ELF-1 (cell line): ENCODE measurements around the gene ERF.

ENCODE experiments used
- DNase-seq: peaks from one replicate; pipeline ENCODE4 v3.0.0-alpha.2; 2016; ENCODE audit warnings: low read depth, low spot score

Gene ERF

DNA sequence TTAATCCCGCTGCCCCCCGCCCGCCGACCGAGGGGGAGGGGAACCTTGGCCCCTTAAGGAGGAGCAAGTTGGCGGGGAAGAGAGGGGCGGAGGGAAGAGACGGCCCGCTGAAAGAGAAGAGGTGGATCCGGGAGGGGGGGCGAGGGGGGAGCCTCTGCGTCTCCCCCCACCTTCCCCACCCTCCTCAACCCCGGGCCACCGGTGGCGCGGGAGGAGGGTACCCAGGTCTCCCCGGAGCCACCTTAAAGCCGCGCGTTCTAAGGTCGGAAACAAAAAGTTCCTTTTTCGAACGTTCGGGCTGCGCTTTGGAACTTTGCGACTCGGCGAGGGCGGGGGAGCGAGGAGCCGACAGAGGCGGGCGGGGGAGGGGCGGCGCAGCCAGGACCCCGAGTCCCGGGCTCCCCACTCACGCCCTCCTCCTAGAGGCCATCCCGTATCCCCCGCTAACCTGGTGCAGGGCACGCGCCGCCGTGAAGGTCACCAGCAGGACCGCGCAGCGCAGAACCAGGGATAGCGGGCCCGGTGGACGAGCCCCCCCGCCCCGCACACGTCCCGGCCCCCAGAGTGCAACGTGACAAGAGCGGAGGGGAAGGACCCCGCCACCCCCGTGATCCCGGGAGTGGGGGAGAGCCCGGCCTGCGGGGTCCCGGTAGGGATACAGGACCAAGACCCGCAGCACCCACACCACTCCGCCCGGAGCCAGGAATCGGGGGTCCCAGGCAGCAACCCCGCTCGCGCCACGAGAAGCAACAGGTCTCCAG lies 659 bp downstream of the ERF start:
- DNase-seq: peak; percentile 80

GRCh38 chr19:42253245-42254088 lies 1.5 kb downstream of the ERF start:
- peak; percentile 68 for DNase-seq

DNA sequence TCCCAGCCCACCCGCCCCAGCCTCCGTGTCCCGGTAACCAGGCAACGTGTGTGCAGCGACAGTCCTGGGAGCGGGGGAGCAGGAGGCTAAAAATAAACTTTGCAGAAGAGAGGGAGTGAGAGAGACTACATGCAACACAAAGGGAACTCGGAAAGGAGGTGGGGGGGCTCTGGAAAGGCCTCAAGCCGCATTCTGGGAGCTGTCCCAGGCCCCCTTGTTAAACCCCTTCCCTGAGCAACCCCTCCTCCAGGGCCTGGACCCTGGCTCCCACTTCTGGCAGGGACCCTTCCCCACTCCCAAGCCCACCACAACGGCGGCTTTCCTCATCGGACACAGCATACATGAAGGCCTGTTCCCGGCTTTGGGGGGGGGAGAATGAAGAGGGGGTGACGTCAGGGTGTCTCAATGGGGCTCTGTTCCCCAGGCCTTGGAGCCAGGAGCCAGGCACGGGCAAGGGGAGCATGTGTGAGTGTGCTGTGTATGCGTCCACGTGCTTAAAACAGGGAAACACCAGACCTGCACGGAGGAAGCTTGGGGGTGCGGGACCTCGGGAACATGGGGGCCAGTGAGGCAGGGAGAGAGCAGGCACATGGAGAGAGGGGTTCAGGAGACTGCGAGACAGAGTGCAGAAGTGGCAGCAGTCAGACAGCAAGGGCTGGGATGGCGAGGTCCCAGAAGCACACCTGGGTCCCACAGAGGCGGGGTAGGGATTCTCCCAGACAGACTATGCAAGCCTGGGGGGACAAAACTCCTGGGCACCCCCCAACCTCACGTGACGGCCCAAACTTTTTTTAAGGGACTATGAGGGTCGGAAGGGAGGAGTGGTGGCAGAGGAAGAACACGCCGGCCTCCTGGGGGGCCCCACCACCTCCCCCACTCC lies 2.3 kb downstream of the ERF start:
- no peak for DNase-seq

DNA sequence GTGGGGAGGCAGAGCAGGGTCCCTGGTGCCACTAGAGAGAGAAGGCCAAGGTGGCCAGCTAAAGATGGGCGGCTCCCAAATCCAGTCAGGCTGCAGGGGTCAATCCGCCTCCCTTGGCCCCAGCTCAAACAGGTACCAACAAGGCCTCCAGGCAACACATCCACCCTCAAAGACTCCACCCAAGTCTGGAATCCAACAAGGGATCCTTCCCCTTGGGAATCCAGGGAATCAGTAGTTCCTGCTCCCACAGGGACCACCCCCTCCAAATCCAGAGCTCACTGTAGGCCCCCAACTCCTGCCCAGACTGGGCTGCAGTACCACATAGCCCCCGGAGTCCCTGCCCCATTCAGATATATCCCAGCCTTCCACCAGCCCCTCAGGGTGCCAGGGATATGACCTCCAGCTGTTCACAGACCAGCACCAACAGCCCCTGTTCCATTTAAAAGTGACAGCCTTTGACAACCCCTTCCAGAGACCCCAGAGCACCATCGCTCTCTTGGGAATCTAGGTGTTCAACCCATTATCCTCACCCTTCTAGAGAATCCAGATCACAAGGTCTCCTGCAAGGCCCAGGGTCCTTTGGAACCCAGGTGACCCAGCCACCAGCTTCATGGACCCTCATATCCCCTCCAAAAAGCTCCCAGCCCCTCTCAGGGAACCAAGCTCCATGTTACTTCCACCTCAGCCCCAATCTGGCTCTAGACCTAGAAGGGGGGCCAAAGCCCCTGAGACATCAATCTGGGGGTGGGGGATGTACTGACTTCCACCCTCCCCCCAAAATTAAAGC lies 3.2 kb downstream of the ERF start:
- DNase-seq: no peak

DNA sequence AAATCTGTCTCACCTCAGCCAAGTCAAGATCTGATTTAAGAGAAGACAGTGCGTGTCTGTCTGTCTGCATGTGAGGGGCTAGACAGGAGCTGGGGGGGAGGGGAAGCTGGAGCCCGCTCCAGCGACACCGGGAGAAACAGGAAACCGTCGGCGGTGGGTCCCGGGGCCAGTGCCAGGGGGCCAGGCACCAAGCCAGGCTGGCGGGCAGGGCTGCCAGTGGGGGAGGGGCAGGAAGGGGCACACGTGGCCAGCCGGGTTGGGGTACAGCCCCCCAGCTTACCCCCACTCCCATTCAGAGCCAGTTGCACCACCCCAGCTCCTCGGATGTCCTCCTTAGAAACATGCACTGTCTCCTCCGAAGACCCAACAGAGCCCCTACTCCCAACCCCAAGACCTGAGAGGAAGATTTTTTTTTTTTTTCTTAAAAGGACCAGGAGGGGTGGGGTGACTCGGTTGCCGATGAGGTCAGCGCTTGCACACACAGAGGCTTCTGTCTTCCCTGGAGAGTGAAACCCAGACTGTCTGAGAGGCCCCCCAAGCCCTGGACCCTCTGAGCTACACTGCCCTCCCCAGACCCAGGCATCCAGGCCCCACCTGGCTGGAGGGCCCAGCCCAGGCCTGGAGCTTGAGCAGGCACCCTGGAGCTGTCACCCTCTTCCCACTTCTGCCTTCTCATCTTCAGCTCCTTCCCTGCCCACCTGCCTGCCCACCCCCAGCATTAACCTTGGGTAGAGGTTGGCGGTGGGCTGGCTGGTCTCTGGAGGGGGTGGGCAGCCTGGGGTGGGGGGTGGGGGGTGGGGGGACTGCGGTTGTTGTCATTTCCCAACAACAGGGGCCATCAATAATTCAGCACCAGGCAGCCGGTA lies 4.0 kb downstream of the ERF start:
- no peak for DNase-seq

GRCh38 chr19:42250183-42250665 lies 4.7 kb downstream of the ERF start:
- no peak for DNase-seq

DNA sequence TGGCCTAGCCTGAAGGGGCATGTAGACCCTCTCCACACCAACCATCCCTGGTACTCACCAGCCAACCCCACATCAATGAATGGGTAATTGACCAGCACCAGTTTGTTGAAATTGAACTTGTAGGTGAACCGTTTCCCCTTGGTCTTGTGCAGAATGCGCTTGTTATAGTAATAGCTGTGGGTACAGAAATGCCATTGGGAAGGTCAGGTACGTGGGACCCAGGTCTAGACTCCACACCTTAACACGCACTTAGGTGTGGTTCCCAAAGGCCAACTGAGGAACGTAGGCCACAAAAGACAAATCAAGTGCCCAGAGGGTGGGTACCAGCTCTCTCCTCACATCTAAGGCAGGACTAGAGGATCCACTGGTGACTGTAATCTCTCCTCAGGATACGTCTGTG lies 5.2 kb downstream of the ERF start:
- no peak for DNase-seq

DNA sequence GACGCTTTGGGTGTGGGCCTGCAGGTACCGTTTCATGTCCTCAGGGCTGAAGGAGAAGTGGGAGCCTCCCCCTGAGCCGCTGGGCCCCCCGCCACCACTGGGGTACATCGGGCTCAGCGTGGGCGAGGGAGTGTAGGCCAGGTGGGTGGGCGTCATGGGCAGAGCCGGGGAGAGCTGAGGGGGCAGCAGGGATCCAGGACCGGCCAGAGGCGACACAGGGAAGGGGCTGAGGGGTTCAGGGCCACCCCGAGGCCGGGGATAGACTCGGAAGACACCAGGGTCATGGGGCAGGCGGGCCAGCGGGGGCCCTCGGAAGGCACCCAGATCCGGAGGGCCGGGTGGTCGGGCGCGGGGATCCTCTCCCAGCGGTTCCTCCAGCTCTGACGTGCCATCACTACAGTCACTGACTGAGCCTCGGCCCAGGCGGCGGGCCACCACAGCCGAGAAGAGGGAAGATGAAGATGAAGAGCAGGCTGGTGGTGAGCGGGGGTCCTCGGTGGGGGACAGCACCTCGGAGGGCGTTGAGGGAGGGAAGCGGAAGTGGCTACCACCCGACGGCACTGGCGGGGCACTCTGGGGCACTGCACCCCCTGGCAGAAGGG lies 5.7 kb downstream of the ERF start:
- DNase-seq: no peak

GRCh38 chr19:42248270-42249148 lies 6.4 kb downstream of the ERF start:
- DNase-seq: no peak

DNA sequence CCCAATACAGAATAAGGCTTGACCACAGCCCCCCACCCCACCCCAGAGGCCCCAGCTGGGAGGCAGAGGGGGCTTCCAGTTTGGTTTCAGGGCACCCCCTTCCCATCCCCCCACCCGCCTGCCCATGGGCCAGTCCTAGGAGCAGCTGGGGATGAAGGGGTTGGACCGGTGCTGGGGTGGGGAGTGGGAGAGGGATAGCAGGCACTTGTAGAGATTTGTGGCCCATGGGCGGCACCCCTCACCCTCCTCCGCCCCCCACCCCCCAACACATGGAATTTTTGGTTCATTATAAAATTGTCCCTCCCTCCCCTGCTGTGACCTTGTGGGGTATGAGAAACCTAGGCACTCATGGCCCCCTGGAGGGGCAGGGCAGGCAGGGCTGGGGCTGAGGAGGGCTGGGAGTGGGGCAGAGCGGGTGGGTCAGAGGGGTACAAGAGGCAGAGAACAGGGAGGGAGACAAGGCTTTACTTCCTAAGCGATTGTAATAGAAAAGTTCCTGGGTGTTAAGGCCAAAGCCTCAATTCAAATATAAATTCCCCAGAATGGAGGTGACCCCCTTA lies 7.2 kb downstream of the ERF start:
- DNase-seq: no peak

- no peak for DNase-seq
Measured at GRCh38 chr19:42246922-42247639, 7.8 kb downstream of the ERF start.

- peak; percentile 76 for DNase-seq
Measured at GRCh38 chr19:42246143-42246921, 8.6 kb downstream of the ERF start.

- DNase-seq: no peak
Measured at GRCh38 chr19:42245231-42245630, 9.7 kb downstream of the ERF start.

DNA sequence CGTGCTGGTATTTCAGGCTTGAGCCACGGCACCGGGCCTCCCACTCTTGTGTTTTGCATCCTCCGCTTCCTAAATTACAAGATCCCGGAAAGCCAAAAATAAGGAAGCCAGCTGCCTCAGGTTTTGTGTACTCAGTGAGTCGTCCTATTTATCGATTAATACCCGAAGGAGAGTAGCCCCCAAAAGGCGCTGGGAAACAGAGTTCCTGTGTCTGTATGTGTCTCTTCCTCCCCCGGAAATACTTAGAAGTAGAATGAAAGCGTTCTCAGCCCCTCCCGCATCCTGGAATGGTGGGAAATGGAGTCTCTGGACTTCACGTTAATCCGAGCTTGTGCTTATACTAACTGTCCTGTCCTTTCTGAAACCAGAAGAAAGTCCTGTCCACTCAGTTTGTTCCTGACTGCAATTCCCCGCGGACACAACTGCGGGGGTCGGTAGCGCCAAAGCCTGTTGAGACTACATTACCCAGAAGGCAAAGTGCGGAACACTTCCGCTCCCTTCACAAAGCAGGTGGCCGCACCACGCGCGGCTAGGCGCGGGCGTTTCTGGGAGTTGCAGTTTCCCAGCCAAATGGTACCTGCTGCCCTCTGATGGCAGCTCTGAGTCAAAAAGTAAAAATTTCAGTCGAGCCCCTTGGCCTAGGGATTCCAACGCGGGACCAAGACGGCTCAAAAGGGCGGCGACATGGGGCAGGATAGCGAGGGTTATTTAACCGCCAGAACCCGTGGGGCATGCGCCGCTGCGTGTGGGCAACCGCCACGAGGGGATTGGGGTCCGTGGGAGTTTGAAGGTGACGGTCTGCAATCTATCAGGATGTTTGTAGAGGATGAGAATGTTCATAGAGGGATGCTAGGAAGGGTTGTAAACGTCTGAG lies 10.3 kb downstream of the ERF start:
- DNase-seq: peak; percentile 98

DNA sequence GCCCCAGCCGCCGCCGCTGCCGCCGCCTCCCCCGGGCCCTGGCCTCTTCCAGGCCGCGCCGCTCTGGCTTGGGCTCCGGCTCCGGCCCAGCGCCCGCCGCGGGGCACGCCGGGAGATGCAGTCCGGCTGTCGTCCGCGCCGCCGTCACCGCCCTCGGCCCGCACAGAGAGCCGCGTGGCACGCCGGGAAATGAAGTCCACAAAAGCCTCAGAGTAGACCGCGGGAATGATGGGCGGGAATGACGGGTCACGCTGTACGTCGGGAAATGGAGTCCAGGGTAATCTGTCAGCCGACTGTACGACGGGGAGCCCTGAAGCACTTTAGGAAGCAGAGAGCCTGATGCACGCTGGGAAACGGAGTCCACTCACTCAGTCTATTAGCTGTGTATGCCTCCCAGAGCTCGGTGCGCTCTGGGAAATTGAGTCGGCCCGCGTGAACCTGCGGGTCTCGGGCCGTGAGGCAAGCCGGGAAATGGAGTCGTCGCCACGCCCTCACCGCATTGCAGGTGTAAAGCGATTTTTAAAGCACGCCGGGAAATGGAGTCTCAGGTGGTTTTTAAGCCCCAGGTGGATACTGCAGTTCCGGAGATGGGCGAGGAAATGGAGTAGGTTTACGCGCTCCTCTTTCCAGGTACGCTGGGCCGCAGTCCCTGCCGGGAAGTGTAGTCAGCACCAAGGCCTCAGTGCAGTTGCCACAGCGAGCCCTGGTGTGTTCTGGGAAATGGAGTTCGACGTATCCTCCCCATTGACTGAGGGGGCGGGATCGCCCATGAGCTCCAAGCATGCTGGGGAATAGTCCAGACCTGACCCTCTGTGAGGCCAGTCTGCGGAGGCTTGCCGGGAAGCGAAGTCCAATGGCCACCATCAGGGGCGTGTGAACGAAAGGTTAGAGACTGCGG lies 12.2 kb downstream of the ERF start, which contains the start of gene GSK3A:
Gene GSK3A (minus strand): TSS at position 91 of the 898 bp plus-strand sequence. CDS start 137 bp downstream, outside the sequence.
- DNase-seq: peak; percentile 99
